Nephron progenitor cell (in vitro differentiated cells): ENCODE data around the gene DNTTIP2.

ENCODE experiments used
- DNase-seq: peaks from one replicate; pipeline ENCODE4 v3.0.0; 2021
- H3K27ac Mint-ChIP-seq: 2 replicates; pipeline ENCODE4 v1.8.0; 2021; ENCODE audit warnings: mild to moderate bottlenecking, moderate library complexity, mixed read lengths
- H3K27me3 Mint-ChIP-seq: 2 replicates; pipeline ENCODE4 v1.8.0; 2021; ENCODE audit warnings: mild to moderate bottlenecking, low read depth, mixed read lengths; ENCODE audit not compliant: poor library complexity
- H3K36me3 Mint-ChIP-seq: 2 replicates; pipeline ENCODE4 v1.8.0; 2021; ENCODE audit warnings: low read depth, mixed read lengths
- H3K4me1 Mint-ChIP-seq: 2 replicates; pipeline ENCODE4 v1.8.0; 2021; ENCODE audit warnings: mixed read lengths
- H3K4me3 Mint-ChIP-seq: 2 replicates; pipeline ENCODE4 v1.8.0; 2021; ENCODE audit warnings: mild to moderate bottlenecking, moderate library complexity, mixed read lengths
- H3K9me3 Mint-ChIP-seq: 2 replicates; pipeline ENCODE4 v1.8.0; 2021; ENCODE audit warnings: mild to moderate bottlenecking, moderate library complexity, mixed read lengths
- TF ChIP-seq, protein P1 (sequence below): fragments of 200-600 bp; sonication (generic); IDR thresholded peaks from 2 replicates; pipeline ENCODE4 v1.5.0; 2021; ENCODE audit warnings: antibody characterized with exemption

The DNTTIP2 gene

DNA sequence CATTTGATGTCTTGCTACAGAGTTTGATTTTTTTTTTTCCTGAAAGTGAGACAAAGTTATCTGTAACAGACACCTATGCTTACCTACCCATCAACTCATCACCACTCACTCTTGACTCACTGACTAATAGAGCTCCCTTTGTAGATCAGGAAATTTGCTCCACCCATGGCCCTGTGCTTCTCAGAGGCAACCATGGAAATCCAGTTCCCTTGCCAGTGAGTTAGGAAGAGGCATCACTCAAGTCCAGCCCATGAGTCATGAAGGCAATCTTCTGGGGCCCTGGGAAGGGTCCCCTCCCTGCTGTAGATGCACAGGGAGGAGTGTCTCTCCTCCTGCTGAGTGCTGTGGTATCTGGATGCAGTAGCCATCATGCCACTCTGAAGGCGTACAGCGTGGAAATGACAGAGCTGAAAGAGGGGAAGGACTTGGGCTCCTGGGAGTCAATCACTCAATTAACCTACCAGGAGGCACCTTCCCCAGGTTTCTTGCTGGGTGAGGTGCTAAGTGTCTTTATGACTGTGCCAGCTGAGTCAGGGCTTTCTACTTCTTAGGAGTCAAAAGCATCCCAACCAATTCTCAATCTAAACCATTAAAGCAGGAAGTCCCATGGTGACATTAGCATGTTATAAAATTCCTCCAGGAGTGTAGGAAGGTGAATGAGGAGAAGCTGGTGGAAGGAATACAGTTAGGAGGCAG lies 56.1 kb downstream of the DNTTIP2 start:
- Mint-ChIP-seq H3K9me3 (no peaks in the 10 kb centered on the region), H3K36me3 (peaks cover 9% of the 10 kb centered on the region), H3K4me1 (peaks cover 26% of the 10 kb centered on the region), H3K27ac (no peak overlapping the region), H3K4me3 (no peak overlapping the region), H3K27me3 (no peaks in the 10 kb centered on the region)
- no peak for DNase-seq
- TF ChIP-seq, protein P1, sequence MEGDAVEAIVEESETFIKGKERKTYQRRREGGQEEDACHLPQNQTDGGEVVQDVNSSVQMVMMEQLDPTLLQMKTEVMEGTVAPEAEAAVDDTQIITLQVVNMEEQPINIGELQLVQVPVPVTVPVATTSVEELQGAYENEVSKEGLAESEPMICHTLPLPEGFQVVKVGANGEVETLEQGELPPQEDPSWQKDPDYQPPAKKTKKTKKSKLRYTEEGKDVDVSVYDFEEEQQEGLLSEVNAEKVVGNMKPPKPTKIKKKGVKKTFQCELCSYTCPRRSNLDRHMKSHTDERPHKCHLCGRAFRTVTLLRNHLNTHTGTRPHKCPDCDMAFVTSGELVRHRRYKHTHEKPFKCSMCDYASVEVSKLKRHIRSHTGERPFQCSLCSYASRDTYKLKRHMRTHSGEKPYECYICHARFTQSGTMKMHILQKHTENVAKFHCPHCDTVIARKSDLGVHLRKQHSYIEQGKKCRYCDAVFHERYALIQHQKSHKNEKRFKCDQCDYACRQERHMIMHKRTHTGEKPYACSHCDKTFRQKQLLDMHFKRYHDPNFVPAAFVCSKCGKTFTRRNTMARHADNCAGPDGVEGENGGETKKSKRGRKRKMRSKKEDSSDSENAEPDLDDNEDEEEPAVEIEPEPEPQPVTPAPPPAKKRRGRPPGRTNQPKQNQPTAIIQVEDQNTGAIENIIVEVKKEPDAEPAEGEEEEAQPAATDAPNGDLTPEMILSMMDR: no peak

DNA sequence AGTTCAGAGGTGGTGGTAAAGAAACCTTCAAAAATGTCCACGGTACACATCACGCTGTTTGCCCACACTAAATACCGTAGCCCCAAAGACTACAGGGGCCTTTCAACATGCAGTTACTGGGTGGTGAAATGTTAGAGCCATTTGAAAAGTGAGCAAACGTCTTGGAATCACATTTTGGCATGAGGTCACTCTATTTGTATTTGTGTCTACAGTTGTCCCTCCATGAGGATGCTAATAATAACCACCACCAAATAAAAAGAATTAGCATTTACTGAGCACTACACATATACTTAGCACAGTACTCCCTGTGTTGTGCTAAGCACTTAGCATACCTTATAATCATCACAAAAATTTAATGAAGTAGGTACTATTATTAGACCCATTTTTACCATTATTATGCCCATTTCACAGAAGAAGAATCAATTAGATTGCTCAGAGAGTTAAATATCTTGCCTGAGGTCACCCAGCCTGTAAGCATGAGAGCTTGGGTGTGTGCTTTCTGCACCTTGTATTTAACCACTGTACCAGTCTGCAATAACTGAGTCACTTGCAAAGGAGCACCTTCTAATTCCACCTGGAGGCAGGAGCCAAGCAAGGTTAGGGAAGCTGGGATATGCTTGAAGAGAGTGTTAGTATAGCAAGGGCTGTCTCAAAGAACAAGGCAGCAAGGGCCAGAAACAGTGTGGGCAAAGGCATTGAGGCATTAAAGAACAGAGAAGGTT lies 57.4 kb downstream of the DNTTIP2 start:
- H3K27ac Mint-ChIP-seq: no peak overlapping the region
- DNase-seq: no peak
- H3K36me3 Mint-ChIP-seq: peaks cover 9% of the 10 kb centered on the region
- TF ChIP-seq, protein P1: no peak
- H3K9me3 Mint-ChIP-seq: no peaks in the 10 kb centered on the region
- H3K4me3 Mint-ChIP-seq: no peak overlapping the region
- H3K4me1 Mint-ChIP-seq: peaks cover 39% of the 10 kb centered on the region
- no peaks in the 10 kb centered on the region for H3K27me3 Mint-ChIP-seq

DNA sequence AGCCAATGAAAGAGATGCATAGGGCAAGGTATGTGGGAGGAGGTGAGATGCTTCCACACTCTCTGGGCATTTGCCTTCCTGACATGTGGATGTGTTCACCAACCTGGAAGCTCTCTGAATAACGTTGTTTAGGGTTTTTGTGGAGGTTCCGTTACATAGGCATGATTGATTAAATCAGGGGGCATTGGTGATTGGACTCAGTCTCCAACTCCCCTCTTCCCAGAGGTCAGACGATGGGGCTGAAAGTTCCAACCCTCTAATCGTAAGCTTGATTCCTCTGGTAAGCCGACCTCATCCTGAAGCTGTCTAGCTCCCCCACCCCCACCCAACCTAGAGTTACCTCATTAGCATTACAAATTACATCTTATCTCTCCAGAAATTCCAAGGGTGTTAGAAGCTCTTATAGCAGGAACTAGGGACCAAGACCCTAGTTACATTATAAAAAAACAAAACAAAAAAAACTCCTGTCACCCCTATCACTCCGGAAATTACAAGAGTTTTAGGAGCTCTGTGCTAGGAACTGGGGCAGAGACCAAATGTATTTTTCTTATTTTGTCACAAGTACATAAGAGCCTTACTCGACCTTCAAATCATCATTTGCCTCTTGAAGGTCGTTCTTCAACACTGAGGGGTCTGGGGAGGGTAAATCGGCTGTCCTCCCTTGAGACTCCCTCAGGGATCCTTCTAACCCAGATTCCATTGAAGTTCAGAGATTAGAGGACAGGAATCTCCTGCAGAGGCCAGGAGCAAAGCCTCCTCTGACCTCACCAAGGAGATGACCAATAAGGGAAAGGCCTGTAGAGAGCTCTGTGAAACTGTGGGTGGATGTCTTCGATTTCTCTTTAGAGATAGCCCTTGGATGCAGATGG lies 58.2 kb downstream of the DNTTIP2 start:
- no peak for DNase-seq
- Mint-ChIP-seq H3K27me3 (no peaks in the 10 kb centered on the region), H3K36me3 (peaks cover 9% of the 10 kb centered on the region), H3K4me1 (peaks cover 40% of the 10 kb centered on the region), H3K4me3 (no peak overlapping the region), H3K27ac (no peak overlapping the region), H3K9me3 (no peaks in the 10 kb centered on the region)
- TF ChIP-seq, protein P1: no peak

DNA sequence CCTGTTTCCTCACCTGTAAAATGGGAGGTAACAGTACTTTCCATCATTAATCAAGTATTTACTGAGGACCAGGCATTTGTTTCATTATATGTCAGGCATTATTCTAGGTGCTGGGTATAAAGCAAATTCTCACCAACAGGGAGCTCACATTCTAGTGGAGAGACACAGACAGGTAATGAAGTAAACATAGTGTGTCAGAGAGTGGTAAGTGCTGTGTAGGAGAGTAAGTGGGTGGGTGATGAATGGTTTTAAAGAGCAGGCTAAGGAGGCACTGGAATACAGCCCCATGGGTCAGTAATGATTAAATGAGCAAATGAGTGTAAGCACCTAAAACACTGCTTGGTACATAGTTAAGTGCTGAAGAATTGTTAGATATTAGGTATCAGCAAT lies 60.4 kb downstream of the DNTTIP2 start:
- H3K27me3 Mint-ChIP-seq: no peaks in the 10 kb centered on the region
- TF ChIP-seq, protein P1: no peak
- DNase-seq: no peak
- H3K4me3 Mint-ChIP-seq: no peak overlapping the region
- H3K9me3 Mint-ChIP-seq: no peaks in the 10 kb centered on the region
- peak overlapping the region; percentile 70 for H3K27ac Mint-ChIP-seq
- H3K36me3 Mint-ChIP-seq: peaks cover 9% of the 10 kb centered on the region
- H3K4me1 Mint-ChIP-seq: peaks cover 52% of the 10 kb centered on the region

DNA sequence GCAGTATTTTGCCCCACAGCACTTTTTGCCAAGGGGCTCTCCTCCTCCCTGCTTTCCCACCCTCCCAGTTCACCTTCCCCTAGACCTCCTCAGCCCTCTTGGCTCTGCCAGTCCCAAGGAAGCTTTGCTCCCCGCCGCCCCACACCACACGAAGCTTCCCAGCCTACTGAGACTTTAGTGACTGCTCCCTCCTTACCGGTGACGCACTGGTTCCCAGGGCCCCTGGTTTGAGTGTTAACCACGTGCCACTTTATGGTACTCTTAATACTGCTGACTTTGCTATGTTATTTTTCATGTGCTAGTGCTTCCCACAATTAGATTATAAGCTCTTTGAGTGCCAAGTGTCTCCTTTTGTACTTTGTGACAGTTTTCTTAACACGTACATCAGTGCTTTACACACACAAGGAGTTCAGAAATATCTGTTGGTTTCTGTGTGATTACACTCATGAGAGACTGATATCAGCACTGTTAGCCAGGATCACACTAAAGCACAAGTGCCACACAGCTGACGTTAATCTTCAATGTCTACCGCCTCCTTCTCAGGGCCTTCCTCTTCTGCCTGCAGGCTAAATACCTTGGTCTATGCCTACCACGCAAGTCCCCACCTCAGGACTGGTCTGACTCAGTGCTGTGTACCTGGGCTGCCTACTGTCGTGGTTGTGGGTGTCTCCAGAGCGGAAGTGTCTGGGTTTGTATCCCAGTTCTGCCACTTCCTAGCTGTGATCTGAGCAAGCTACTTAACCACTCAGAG lies 61.0 kb downstream of the DNTTIP2 start:
- peaks cover 9% of the 10 kb centered on the region for H3K36me3 Mint-ChIP-seq
- no peaks in the 10 kb centered on the region for H3K27me3 Mint-ChIP-seq
- H3K4me1 Mint-ChIP-seq: peaks cover 58% of the 10 kb centered on the region
- H3K4me3 Mint-ChIP-seq: no peak overlapping the region
- H3K9me3 Mint-ChIP-seq: no peaks in the 10 kb centered on the region
- TF ChIP-seq, protein P1: no peak
- DNase-seq: no peak
- peak overlapping the region; percentile 70 for H3K27ac Mint-ChIP-seq
